Right renal cortex interstitium (tissue), 3 donors: ENCODE data around the gene TRNP1. TPM values are rescaled to one million over a fixed set of nuclear protein-coding genes. Genes with fewer than 3 reads are reported as not detected.

ENCODE experiments used
- DNase-seq, 3 donors: peaks; one replicate each; pipeline ENCODE4 v3.0.0-alpha.2; 2013; ENCODE audit warnings: low read depth in 3 of 3, low spot score in 2 of 3
- polyA plus RNA-seq, 3 donors: library from polyadenylated mRNA; unstranded; fragments of 120-200 nt; gene quantifications; one replicate each; pipeline ENCODE4 v1.2.1, GENCODE V29; 2013; ENCODE audit not compliant: insufficient read length in 3 of 3

The TRNP1 gene
- polyA plus RNA-seq, 3 donors: 4.9 to 5.9 (median 5.4) TPM

- DNase-seq: no peak
Observed at GRCh38 chr1:27021354-27022031, 28.0 kb downstream of the TRNP1 start.

- no peak for DNase-seq
Observed at GRCh38 chr1:27025718-27026117, 32.2 kb downstream of the TRNP1 start.

- no peak for DNase-seq
Observed at GRCh38 chr1:27026621-27027574, 33.4 kb downstream of the TRNP1 start.

GRCh38 chr1:27027575-27028250, 34.2 kb downstream of the TRNP1 start:
- DNase-seq: no peak

GRCh38 chr1:27029517-27029916, 36.0 kb downstream of the TRNP1 start:
- DNase-seq: no peak

- no peak for DNase-seq
Observed at GRCh38 chr1:27031235-27032118, 38.0 kb downstream of the TRNP1 start.

- no peak for DNase-seq
Observed at GRCh38 chr1:27032119-27032461, 38.6 kb downstream of the TRNP1 start.

- DNase-seq: no peak
Observed at GRCh38 chr1:27033043-27033746, 39.7 kb downstream of the TRNP1 start.

GRCh38 chr1:27035344-27035743, 41.9 kb downstream of the TRNP1 start:
- no peak for DNase-seq

GRCh38 chr1:27036718-27037117, 43.2 kb downstream of the TRNP1 start:
- no peak for DNase-seq

- no peak for DNase-seq
Observed at GRCh38 chr1:27037518-27037917, 44.0 kb downstream of the TRNP1 start.

GRCh38 chr1:27038020-27038419, 44.5 kb downstream of the TRNP1 start:
- DNase-seq: no peak

- no peak for DNase-seq
Observed at GRCh38 chr1:27042670-27043069, 49.2 kb downstream of the TRNP1 start.

GRCh38 chr1:27044613-27045151, 51.2 kb downstream of the TRNP1 start:
- DNase-seq: no peak

GRCh38 chr1:27045973-27046558, 52.6 kb downstream of the TRNP1 start:
- DNase-seq: no peak

GRCh38 chr1:27047914-27048313, 54.4 kb downstream of the TRNP1 start:
- no peak for DNase-seq

- no peak for DNase-seq
Observed at GRCh38 chr1:27049100-27049499, 55.6 kb downstream of the TRNP1 start.

GRCh38 chr1:27049607-27050006, 56.1 kb downstream of the TRNP1 start:
- no peak for DNase-seq
